Inflammatory macrophage treated with lipopolysaccharide for 1 hour (primary cell): ENCODE measurements around the gene RAE1.

Experiments
- DNase-seq, 2 donors: peaks; one replicate each; pipeline ENCODE4 v3.0.0-alpha.2; 2020 to 2022

RAE1 gene

DNA sequence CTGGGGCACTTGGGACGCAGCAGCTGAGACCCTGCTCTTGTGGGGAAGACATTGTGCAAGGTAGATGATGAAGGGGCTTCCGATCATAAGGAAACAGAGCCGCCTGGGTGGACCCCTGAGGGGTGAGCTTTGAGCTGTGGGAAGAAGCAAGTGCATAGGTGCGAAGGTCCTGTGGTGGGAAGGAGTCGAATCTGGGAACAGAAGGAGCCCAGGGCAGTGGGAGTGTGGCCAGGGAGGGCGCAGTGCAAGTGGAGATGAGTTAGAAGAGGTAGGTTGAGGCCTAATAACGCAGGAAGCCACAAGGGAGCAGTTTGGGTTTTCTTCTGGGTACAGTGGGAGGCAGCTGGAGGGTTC lies 50.5 kb downstream of the RAE1 start:
- no peak for DNase-seq

- DNase-seq: no peak
Measured at GRCh38 chr20:57402206-57403125, 51.4 kb downstream of the RAE1 start.

DNA sequence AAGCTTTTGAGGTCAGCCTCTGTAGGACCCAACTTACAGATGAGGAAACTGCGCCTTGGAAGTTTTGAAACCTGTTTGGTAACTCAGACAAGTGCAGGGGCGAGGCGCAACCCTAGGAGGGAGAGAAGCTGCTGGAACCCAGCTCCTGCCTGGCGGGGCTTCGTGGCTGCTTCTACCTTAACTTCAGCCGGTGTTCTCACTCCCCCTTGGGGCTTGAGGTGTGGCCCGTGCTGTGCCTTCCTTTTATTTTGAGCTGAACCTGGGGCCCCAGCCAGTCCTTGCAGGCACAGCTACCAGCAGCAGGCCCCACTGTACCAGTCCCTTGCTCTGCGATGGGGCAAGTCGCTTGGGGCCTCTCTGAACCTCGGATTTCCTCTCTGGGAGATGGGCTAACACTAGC lies 52.2 kb downstream of the RAE1 start:
- DNase-seq: no peak

DNA sequence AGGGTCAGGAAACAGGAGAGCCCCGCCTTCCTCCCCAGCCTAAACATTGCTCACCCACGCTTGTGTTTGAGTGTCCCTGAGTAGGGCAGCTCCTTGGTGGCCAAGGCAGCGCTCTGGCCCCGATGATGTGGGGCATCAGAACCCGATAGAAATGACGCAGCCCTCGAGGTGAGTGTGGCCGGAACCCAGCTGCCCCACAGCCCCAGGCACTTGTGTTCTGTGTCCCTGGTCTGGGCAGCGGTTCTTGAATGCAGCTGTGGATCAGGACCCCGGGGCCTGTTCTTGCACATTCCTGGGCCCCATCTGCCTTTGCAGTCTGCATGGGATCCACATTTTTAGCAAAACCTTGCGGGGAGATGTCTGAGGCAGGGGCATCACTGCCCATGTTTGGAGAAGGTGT lies 53.0 kb downstream of the RAE1 start:
- DNase-seq: no peak

DNA sequence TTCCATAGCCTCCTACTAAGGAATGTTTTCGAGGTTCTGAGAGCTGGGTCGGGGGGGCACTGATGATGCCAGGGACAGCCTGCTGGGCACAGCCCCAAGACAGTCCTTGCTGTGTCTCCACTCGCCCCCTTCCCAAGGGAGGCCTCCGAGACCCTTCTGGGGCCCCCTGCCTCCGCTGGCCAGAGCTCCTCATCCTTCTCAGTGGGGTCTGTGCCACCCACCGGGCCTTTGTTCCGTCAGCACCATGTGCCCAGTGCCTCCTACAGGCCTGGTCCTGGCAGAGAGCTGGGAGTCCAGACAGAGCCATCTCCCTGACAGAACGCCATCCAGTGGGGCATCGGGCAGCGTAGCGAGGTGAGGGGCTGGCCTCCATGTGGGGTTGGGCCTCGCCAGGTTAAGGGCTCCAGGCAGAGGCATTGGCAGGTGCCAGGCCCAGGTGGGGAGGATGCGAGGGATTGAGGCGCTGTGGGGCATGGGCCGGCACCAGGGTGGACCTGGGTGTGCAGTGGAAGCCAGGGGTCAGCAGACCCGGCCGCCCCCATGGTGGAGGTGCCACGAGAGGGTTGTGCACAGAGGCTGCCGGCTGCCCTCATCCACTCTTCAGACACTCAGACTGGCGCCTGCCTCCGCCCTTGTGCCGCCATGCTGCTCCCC lies 53.5 kb downstream of the RAE1 start:
- DNase-seq: no peak

- DNase-seq: no peak
Measured at GRCh38 chr20:57405236-57406016, 54.4 kb downstream of the RAE1 start.

- DNase-seq: no peak
Measured at GRCh38 chr20:57407541-57407956, 56.5 kb downstream of the RAE1 start.

DNA sequence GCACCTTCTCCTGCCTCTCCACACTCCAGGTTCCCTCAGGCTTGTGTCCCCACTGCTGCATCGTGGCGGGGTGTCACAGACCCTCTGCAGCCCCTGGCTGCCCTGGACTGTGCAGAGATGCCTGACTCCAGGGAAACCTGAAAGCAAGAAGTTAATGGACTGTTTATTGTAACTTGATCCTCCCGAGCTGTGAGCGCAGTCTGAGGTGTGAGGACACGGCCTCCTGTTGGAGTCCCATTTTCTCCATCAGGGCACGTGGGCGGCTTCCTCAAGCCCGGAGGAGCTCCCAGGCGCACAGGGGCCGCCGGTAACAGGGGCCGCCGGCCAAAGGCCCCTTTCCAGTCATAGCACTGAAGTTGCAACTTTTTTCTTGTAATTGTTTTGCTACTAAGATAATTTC lies 57.1 kb downstream of the RAE1 start:
- no peak for DNase-seq

GRCh38 chr20:57408536-57409233 lies 57.6 kb downstream of the RAE1 start:
- DNase-seq: no peak

GRCh38 chr20:57409316-57409671 lies 58.2 kb downstream of the RAE1 start:
- no peak for DNase-seq

DNA sequence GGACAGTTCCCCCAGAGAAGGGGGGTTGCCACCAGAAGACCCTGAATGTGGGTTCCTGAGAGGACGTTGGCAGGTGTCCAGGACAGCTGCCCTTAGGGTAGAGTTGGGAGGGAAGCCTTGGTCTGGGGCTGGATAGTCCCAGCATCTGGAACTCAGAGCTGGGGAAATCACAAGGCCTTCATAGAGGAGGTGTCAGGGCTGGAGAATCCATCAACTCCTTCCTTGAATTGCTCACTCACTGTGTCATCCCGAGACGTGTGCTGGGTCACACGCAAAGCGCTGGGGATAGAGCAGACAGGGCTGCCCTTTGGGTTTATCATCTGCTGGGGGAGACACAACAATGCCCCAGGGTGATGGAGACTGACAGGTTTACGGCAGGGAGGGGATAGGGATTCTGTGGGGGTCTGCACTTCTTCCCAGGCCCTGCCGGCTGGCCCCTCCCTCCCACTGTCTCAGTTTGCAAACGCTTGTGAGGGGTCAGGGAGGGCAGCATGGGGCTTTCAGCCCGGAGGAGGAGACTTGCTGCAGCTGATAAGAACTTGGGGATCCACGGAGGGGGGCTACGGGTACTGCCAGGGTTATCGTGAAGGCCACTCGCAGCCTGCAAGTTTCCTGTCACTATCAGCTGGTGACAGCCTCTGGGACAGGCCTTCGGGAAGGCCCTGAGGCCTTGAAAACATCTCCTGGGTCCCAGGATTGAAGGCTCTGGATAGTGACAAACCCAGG lies 58.8 kb downstream of the RAE1 start:
- no peak for DNase-seq

- DNase-seq: no peak
Measured at GRCh38 chr20:57410398-57410920, 59.4 kb downstream of the RAE1 start.

GRCh38 chr20:57410924-57411323 lies 59.9 kb downstream of the RAE1 start:
- no peak for DNase-seq

- no peak for DNase-seq
Measured at GRCh38 chr20:57411406-57412283, 60.6 kb downstream of the RAE1 start.

DNA sequence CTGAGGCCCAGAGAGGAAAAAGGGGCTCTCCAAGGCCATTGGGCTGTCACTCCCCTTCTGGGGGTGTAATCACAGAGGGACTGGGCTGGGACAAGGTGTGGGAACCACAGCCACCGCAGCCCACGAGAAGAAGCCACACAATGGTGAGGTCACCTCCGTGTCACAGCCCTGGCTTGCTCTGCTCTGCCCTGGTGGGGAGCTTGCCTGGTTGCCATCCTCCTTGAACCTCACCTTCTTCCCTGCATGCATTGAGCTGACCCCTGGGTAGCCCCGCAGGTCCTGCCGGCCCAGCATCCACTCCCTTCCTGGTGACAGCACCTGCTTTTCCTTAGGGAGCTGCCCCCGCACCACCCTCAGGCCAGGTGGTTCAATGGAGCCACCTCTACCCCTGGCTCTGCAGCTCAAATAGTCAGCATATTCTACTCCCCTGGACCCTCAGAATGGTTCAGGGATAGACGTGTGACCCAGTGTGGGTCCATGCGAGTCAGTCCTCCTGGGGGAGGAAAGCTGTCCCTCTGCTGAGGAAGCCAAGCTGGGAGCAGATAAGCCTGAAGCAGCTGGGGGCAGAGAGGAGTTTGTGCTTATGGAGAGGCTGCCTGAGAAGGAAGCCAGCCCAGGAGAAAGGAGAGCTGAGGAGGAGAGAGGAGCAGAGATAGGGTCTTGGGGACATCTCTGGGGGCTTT lies 61.4 kb downstream of the RAE1 start:
- DNase-seq: no peak

GRCh38 chr20:57413986-57414385 lies 62.9 kb downstream of the RAE1 start:
- DNase-seq: no peak

DNA sequence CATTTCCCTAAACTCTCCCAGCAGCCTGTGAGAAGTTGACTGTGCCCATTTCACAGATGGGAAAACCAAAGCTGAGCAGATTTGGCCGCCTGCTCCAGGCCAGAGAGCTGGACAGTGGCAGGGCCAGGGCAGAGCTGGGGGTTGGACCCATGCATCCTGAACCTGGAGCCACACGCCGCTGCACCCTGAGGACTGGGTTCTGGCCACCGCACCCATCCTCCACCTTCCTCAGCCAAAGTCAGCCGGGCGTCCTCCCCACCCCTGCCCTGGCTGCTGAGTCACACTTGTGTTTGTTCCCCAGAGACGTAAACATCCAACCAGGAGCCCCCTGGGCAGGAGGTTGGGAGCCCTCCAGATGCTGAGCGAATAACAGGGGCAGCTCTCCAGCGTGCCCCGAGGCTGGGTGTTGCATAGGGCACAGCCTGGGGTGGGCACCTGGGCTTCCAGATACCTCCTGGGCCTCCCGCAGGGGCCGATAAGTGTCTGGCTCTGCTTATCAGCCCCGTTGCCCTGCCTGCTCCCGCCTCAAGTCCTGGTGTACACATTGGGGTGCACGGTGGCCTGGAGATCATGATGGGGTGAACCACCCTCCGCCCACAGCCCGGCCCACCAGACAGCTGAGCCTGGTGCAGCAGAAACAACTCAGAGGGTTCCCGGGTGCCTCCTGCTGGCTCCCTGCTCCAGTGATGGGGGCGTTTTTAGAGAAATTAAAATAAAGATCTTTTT lies 64.0 kb downstream of the RAE1 start:
- DNase-seq: no peak

DNA sequence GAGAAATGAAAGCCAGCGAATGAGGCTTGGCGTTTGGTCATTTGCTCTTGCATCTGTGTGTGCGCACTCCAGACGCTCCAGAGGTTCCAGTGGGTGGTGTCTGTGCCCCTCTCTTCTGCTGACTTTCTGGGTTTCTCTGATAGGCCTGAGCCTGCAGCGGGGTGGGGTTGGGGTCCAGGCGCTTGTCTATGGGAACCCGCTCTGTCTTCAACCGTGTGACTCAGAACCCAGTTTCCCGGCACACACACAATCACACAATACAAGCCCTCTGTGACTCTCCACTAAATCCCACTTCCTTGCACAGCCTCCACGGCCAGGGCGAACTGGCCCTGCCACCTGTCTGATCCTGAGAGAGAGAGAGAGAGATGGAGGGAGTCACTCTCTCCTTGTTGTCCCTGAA lies 64.7 kb downstream of the RAE1 start:
- DNase-seq: no peak

GRCh38 chr20:57416296-57417022 lies 65.4 kb downstream of the RAE1 start:
- DNase-seq: no peak
